ENCODE results near the gene ARHGAP26. TPM values are rescaled to one million over a fixed set of nuclear protein-coding genes. Genes with fewer than 3 reads are reported as not detected.
"Not testable (repeated sequence)": the region's sequence is repeated elsewhere in the genome, so short reads cannot be mapped to it uniquely, and the experiment has no call there.

Gene ARHGAP26
- total and polyA plus RNA-seq, 2 experiments from 2014 or later: 9.5 to 16.8 TPM

DNA sequence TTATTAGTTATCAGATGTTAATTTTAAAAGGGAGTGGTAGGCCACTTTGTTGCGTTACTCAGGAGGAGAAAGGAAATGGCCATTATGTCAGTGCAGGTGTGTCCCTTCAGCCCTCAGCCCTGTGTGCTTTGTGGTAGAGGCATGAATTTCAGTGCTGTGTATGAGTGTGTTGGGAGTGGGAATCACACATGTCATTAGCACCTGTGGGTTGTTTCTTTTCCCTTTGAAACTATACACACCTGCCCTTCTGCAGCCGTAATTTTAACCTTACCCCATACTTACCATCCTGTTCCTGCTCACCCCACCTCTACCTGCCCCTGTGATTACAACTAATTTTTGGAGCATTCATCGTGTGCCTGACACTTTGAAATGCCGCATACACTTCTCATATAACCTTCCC is 156.4 kb downstream of the ARHGAP26 start (continued):
- TF ChIP-seq, protein P1, sequence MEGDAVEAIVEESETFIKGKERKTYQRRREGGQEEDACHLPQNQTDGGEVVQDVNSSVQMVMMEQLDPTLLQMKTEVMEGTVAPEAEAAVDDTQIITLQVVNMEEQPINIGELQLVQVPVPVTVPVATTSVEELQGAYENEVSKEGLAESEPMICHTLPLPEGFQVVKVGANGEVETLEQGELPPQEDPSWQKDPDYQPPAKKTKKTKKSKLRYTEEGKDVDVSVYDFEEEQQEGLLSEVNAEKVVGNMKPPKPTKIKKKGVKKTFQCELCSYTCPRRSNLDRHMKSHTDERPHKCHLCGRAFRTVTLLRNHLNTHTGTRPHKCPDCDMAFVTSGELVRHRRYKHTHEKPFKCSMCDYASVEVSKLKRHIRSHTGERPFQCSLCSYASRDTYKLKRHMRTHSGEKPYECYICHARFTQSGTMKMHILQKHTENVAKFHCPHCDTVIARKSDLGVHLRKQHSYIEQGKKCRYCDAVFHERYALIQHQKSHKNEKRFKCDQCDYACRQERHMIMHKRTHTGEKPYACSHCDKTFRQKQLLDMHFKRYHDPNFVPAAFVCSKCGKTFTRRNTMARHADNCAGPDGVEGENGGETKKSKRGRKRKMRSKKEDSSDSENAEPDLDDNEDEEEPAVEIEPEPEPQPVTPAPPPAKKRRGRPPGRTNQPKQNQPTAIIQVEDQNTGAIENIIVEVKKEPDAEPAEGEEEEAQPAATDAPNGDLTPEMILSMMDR (conservative IDR thresholded peaks at IDR 0.05; ENCODE audit: low read depth in 2 of 2): no peak
- no peak for TF ChIP-seq STAT1 (IDR thresholded peaks at IDR 0.05; ENCODE audit: unreplicated experiment)
- no peak for TF ChIP-seq ZNF331 (CRISPR knock-in tag; IDR thresholded peaks at IDR 0.05; ENCODE audit: low read depth)
- TF ChIP-seq POLR2AphosphoS5 (IDR thresholded peaks at IDR 0.05; ENCODE audit: low read depth): no peak
- TF ChIP-seq ZNF114 (CRISPR knock-in tag; IDR thresholded peaks at IDR 0.05): no peak
- TF ChIP-seq EZH2phosphoT487 (IDR thresholded peaks at IDR 0.05; ENCODE audit: unreplicated experiment): no peak
- no peak for TF ChIP-seq REST (IDR thresholded peaks at IDR 0.05; ENCODE audit: unreplicated experiment)
- no peak for TF ChIP-seq JUNB (IDR thresholded peaks at IDR 0.05; ENCODE audit: unreplicated experiment)

DNA sequence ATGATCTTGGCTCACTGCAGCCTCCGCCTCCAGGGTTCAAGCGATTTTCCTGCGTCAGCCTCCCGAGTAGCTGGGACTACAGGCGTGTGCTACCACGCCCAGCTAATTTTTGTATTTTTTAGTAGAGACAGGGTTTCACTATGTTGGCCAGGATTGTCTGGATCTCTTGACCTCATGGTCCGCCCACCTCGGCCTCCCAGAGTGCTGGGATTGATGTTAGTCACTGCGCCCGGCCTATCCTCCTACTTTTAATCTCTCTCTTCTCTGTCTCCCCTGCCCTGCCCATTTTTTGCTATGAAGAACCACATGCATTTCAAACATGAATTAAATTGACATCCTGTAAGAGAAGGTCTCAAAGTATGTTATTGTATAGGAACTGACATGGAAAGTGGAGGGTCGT is 158.8 kb downstream of the ARHGAP26 start:
- H3K27me3 Mint-ChIP-seq (ENCODE audit: insufficient read depth, low read depth, poor library complexity); H4K20me1 ChIP-seq (replicated peaks; ENCODE audit: insufficient read depth); H3K36me3 Mint-ChIP-seq (ENCODE audit: low read depth); H3K4me3 Mint-ChIP-seq; H3F3A ChIP-seq (replicated peaks; ENCODE audit: low read depth); H3K27me3 ChIP-seq (ENCODE audit: insufficient read depth); H3K79me2 ChIP-seq (replicated peaks; ENCODE audit: insufficient read depth); H3K9me2 ChIP-seq (ENCODE audit: insufficient read depth); DNase-seq (ENCODE audit: low spot score); H3K4me3 ChIP-seq; H3K27ac Mint-ChIP-seq; H3K27ac ChIP-seq (ENCODE audit: low read depth); H3K4me2 ChIP-seq; H2AFZ ChIP-seq; H3K9me3 Mint-ChIP-seq; H3K36me3 ChIP-seq (ENCODE audit: insufficient read depth); ATAC-seq: not testable (repeated sequence)
- peaks cover 16% of the 10 kb centered on the region for H3K4me1 ChIP-seq (ENCODE audit: insufficient read depth)
- peaks cover 23% of the 10 kb centered on the region for H3K4me1 Mint-ChIP-seq

DNA sequence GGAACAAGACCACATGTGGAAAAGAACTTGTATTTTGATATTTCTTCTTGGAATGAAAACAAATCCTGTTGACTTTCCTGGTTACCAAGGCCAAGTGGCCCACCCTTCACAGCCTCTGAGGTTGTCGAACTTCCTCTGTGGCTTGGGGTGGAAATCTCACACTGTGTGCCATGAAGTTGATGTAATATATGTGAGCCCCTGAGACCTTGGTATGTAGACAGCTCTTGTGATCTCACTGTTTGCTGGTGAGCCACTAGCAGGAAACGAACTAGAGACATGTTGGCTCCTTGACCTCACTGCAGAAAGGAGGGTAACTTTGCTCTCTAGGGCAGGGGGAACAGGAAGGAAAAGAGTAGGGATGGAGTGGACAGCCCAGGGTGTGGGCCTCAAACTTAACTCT is 159.4 kb downstream of the ARHGAP26 start:
- no peak overlapping the region for H3K4me3 ChIP-seq
- H3K36me3 ChIP-seq (ENCODE audit: insufficient read depth): peaks cover 5% of the 10 kb centered on the region; the same call in 1 of the 2 replicates
- no peaks in the 10 kb centered on the region for H3K9me3 Mint-ChIP-seq
- ATAC-seq (no peak), DNase-seq (ENCODE audit: low spot score) (no peak)
- H3K36me3 Mint-ChIP-seq (ENCODE audit: low read depth): peaks cover 3% of the 10 kb centered on the region; the same call in 1 of the 3 replicates
- H4K20me1 ChIP-seq (replicated peaks; ENCODE audit: insufficient read depth): no peaks in the 10 kb centered on the region
- peaks cover 4% of the 10 kb centered on the region for H3K27me3 Mint-ChIP-seq (ENCODE audit: insufficient read depth, low read depth, poor library complexity)
- 0 out of 2 replicates have a peak overlapping the region, but pooled peaks have one; percentile 22 for H3K27ac Mint-ChIP-seq
- H3K4me2 ChIP-seq: no peak overlapping the region
- H2AFZ ChIP-seq: no peak overlapping the region
- H3K27ac ChIP-seq (ENCODE audit: low read depth): no peak overlapping the region
- no peaks in the 10 kb centered on the region for H3K9me2 ChIP-seq (ENCODE audit: insufficient read depth)
- H3K4me1 ChIP-seq (ENCODE audit: insufficient read depth): peaks cover 16% of the 10 kb centered on the region
- no peak overlapping the region for H3K4me3 Mint-ChIP-seq
- H3K4me1 Mint-ChIP-seq: peaks cover 23% of the 10 kb centered on the region
- no peaks in the 10 kb centered on the region for H3F3A ChIP-seq (replicated peaks; ENCODE audit: low read depth)
- H3K27me3 ChIP-seq (ENCODE audit: insufficient read depth): no peaks in the 10 kb centered on the region
- no peaks in the 10 kb centered on the region for H3K79me2 ChIP-seq (replicated peaks; ENCODE audit: insufficient read depth)
- TF ChIP-seq NANOG (IDR thresholded peaks at IDR 0.05; ENCODE audit: borderline replicate concordance) (no peak), EZH2phosphoT487 (IDR thresholded peaks at IDR 0.05; ENCODE audit: unreplicated experiment) (no peak), JUNB (IDR thresholded peaks at IDR 0.05; ENCODE audit: unreplicated experiment) (no peak)
- TF ChIP-seq, protein P2, sequence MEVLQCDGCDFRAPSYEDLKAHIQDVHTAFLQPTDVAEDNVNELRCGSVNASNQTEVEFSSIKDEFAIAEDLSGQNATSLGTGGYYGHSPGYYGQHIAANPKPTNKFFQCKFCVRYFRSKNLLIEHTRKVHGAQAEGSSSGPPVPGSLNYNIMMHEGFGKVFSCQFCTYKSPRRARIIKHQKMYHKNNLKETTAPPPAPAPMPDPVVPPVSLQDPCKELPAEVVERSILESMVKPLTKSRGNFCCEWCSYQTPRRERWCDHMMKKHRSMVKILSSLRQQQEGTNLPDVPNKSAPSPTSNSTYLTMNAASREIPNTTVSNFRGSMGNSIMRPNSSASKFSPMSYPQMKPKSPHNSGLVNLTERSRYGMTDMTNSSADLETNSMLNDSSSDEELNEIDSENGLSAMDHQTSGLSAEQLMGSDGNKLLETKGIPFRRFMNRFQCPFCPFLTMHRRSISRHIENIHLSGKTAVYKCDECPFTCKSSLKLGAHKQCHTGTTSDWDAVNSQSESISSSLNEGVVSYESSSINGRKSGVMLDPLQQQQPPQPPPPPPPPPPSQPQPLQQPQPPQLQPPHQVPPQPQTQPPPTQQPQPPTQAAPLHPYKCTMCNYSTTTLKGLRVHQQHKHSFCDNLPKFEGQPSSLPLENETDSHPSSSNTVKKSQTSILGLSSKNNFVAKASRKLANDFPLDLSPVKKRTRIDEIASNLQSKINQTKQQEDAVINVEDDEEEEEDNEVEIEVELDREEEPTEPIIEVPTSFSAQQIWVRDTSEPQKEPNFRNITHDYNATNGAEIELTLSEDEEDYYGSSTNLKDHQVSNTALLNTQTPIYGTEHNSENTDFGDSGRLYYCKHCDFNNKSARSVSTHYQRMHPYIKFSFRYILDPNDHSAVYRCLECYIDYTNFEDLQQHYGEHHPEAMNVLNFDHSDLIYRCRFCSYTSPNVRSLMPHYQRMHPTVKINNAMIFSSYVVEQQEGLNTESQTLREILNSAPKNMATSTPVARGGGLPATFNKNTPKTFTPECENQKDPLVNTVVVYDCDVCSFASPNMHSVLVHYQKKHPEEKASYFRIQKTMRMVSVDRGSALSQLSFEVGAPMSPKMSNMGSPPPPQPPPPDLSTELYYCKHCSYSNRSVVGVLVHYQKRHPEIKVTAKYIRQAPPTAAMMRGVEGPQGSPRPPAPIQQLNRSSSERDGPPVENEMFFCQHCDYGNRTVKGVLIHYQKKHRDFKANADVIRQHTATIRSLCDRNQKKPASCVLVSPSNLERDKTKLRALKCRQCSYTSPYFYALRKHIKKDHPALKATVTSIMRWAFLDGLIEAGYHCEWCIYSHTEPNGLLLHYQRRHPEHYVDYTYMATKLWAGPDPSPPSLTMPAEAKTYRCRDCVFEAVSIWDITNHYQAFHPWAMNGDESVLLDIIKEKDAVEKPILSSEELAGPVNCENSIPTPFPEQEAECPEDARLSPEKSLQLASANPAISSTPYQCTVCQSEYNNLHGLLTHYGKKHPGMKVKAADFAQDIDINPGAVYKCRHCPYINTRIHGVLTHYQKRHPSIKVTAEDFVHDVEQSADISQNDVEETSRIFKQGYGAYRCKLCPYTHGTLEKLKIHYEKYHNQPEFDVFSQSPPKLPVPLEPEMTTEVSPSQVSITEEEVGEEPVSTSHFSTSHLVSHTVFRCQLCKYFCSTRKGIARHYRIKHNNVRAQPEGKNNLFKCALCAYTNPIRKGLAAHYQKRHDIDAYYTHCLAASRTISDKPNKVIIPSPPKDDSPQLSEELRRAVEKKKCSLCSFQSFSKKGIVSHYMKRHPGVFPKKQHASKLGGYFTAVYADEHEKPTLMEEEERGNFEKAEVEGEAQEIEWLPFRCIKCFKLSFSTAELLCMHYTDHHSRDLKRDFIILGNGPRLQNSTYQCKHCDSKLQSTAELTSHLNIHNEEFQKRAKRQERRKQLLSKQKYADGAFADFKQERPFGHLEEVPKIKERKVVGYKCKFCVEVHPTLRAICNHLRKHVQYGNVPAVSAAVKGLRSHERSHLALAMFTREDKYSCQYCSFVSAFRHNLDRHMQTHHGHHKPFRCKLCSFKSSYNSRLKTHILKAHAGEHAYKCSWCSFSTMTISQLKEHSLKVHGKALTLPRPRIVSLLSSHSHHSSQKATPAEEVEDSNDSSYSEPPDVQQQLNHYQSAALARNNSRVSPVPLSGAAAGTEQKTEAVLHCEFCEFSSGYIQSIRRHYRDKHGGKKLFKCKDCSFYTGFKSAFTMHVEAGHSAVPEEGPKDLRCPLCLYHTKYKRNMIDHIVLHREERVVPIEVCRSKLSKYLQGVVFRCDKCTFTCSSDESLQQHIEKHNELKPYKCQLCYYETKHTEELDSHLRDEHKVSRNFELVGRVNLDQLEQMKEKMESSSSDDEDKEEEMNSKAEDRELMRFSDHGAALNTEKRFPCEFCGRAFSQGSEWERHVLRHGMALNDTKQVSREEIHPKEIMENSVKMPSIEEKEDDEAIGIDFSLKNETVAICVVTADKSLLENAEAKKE (CRISPR knock-in tag; IDR thresholded peaks at IDR 0.05): no peak

All from GM23338 (cell line).